ENCODE data around the gene KCNMB4. TPM values are rescaled to one million over a fixed set of nuclear protein-coding genes. Genes with fewer than 3 reads are reported as not detected.

KCNMB4 gene
- polyA plus RNA-seq, 3 donors = 20.1 to 24.7 (median 22.9) TPM

DNA sequence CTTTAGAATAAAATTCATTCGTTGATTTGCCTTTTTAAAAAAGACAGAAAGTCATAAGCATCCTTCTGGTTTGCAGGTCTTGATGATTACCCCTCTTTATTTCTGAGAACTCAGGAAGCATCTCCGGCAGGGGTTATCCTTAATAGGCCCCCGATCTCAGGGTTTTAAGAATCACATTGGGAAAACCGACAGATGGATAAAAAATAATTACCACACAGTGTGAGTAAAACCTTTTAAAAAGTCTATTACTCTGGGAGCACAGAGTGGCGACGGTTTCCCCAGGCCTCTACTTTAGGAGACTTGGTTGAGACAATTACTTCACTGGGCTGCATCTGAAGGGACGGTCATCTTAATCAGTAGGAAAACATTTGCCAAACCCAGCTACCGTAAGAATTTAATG lies 56.5 kb downstream of the KCNMB4 start:
- DNase-seq = no peak

DNA sequence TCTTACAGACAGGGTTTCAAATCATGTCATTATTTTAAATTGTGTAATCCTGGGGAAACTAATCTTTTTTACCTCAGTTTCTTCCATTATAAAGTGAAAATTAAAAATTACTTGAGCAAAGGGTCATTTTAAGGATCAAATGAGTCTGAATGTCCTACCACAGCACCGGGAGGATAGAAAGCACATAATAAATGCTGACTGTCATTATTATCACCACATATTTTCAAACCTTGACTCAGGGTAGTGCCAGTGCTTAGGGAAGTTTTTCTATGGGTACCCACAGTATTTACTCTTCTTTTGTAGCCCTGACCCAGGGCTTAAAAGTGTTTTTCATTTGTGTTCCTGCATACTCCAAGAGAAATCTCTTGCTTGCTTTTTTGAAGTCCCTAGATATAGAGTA lies 60.5 kb downstream of the KCNMB4 start:
- no peak for DNase-seq

DNA sequence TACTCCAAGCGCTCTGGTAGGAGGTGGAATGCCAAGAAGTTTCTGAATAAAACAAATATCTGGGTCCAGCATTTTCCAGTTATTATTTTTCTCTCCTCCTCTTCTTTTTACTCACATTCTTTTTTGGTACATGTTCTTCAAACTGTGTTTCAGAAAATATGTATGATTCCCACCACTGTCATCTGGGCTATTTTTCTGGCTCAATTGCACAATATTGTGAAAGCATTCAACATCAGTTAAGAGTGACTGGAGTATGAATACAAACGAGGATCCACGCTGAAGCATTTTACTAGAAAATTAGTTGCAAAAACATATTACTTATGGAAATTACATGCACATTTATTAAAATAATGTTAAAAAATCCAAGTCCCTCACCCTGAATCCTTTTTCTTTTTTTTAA lies 61.5 kb downstream of the KCNMB4 start:
- no peak for DNase-seq

DNA sequence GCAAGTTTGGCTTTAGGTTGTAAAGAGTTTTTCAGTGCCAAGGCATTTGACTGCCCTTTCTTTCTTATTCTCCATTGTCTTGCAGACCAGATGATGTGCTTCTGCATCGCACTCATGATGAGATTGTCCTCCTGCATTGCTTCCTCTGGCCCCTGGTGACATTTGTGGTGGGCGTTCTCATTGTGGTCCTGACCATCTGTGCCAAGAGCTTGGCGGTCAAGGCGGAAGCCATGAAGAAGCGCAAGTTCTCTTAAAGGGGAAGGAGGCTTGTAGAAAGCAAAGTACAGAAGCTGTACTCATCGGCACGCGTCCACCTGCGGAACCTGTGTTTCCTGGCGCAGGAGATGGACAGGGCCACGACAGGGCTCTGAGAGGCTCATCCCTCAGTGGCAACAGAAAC lies 64.3 kb downstream of the KCNMB4 start:
- no peak for DNase-seq

DNA sequence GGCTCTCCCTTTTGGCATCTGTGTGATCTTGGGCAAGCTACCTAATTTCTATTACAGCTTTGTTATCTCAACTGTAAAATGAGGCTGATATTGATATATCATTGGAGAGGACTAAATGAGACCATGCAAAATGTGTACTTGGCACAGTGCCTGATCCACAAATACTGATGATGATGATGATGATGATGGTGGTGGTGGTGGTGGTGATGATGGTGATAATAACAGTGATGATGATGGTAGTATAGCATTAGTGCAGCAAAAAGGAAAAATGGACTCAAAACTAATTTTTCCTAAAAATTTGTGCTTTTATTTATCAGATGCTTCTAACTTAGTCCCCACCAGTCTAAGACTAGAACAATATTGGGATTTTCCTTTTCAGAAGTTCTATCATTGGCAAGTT lies 70.7 kb downstream of the KCNMB4 start:
- no peak for DNase-seq

DNA sequence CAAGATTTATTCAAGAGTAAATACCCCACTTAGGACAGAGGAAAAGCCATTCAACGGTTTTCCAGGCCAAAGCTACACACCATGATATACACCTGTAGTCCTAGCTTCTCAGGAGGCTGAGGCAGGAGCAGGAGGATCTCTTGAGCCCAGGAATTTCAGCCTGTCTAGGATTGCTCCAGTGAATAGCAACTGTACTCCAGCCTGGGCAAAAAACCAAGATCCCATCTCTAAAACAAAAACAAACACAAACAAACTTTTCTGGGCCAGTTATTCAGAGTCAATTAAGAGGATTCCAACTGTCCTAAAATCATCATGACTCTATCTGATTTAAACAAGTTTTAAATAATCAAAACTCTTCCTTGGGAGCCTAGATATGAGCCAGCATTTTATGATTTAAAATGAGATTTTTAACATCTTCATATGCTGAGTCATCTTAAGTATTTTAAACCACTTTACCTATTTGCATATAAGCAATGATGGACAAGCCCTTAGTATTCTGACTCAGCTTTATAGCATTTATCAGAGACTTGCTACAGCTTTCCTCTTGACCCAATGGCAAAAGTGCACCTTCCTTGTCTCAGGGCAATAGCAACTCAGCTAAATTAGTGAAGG lies 77.1 kb downstream of the KCNMB4 start:
- DNase-seq = no peak

DNA sequence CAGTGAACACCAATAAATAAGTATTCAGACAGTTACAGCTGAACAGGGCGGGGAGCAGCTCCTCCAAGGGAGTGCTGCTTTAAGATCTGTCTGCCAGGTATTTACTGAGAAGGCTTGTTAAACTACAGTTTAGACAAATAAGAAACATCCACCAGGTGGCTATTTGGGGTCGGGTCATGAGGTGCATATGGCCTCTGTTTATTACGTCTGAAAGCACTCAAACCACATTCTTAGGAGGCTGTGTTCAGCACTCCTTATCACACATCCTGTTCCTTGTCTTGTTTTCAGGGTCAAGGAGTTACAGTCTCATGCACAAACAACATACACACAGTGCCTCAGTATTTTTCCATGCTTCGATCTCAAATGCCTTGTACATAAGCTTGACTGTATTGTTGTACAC lies 78.8 kb downstream of the KCNMB4 start:
- no peak for DNase-seq

DNA sequence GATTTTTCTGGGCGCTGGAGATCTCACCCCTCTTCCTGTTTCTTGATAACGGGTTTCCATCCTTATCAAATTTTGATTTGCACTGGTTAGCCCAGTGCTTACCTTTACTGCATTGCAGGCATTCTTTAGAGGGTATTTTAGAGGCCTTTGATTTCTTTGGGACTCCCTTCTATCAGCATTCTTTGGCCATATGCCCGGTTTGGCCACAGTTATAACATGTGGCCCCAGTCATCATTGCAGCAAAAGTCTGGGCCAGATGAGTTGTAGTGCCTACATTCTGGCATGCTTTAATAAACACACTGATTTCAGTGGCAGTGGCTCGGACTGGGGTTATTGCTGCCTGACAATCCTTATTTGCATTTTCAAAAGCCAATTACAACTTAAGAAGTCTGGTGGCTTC lies 82.3 kb downstream of the KCNMB4 start:
- no peak for DNase-seq

DNA sequence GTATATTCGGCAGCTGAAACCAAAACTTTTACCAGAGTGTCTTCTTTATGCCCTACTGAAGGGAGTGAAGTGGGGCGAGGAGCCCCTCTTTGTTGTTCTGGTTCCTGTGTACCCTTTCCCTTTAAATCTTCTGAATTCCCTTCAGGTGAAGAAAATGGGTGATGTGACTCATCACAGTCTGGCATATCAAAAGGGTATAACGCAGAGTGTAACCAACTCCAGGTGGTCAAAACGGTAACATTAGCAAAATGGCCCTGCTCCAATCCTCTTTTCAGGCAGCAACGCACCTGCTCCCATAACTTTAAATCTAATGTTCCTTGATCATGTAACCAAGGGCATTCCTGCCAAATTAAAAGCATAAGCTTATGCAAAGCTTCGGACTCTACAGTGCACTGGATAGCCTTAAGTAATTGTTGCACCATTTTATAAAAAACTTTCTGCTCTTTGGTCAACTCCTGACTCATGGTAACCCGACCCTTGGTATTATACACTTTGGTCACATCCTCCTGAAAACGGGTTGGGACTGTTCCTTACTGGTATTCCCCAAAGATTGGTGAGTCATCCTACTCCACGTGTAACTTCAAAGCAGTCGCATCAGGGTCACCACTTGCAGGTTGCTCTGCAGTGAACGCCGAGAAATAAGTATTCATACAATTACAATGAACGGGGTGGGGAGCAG lies 83.1 kb downstream of the KCNMB4 start:
- no peak for DNase-seq

DNA sequence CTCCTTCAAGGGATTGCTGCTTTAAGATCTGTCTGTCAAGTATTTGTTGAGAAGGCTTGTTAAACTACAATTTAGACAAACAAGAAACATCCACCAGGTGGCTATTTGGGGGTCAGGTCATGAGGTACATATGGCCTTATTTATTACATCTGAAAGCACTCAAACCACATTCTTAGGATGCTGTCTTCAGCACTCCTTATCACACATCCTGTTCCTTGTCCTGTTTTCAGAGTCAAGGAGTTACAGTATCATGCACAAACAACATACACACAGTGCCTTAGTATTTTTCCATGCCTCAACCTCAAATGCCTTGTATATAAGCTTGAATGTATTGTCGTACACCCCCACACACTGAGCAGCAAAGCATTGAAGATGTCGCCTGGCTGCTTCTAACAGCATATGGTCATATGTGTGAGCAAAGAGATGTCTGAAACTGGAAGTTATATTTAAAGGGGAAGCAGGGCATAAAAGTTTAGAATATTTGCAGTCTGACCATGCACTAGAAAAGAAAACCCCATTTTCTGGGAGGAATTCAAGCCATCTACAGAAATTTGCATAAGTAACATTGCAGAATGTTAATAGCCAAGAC lies 83.8 kb downstream of the KCNMB4 start:
- DNase-seq = no peak

DNA sequence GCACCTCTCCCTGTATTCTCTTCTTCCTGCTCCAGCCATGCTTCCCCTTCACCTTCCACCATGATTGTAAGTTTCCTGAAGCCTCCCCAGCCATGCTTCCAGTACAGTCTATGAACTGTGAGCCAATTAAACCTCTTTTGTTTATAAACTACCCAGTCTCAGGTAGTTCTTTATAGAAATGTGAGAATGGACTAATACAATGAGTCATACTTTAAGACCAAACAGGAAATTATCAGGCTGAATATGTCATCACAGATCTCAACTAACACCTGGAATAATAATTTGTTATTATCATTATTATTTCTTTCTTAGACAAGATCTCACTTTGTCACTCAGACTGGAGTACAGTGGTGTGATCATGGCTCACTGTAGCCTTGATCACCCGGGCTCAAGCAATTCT lies 85.4 kb downstream of the KCNMB4 start:
- no peak for DNase-seq

DNA sequence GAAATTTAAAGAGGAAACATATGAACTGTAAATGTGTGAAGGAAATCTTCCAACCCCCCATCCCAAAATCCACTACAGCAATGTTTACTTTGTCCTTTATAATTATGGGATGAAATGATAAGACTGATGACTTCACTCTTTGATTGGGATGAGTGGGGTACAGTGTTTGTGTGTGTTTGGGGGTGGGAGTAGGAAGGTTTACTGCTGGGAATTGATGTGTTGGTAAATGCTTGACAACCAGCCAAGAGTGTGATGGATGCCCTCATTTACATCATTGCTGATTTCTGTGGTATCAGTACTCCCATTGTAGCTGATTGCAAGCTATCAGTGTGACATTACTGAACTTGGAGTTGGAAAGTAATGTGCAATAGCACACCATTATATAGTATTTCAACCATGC lies 90.9 kb downstream of the KCNMB4 start:
- no peak for DNase-seq

DNA sequence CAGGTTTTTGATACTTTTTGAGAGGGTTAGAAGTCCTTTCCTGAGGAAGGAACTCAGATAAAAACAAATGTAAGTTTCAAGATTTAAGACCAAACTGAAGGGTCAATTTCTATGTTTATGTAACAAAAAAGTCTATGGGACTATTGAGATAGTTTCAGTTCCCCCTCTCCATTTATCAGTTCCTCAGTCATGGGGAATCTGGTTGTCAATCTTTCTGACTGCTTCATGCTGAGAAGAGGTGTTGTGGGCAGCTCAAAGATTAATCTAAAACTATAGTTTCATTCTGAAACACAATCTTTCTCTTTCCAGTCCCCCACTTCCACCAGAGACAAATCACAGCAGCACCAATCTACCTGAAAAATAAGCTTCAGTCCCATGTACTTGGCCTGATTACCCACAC lies 93.7 kb downstream of the KCNMB4 start:
- DNase-seq = no peak

DNA sequence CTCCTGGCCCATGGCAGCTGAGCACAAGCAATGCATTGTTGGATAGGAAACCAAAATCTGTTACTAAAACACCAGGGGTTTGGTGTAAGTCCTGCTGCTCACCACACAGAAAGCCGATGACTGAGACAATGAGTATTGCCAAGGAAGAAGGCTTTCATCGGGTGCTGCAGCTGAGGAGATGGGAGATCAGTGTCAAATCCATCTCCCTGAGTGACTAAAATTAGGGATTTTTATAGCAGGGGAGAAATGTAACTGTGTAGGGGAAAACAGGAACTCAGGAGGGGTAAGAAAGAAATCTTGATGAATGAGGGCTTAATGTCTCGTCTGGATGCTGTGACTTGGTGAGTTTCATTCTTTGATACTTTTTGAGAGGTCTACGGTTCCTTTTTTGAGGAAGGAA lies 97.9 kb downstream of the KCNMB4 start:
- DNase-seq = no peak

DNA sequence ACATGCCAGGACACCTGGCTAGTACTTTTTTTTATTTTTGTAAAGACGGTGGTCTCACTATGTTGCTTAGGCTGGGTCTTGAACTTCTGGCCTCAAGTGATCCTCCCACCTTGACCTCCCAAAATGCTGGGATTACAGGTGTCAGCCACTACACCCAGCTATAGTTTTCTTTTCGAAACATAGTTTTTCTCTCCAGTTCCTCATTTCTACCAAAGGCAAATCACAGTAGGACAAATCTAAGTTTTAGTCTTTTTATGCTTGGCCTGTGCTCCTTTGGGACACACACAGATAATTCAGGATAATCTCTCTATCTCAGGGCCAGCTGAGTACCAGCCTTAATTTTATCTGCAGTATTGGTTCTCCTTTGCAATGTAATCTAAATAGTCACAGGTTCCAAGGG lies 100.7 kb downstream of the KCNMB4 start:
- no peak for DNase-seq

DNA sequence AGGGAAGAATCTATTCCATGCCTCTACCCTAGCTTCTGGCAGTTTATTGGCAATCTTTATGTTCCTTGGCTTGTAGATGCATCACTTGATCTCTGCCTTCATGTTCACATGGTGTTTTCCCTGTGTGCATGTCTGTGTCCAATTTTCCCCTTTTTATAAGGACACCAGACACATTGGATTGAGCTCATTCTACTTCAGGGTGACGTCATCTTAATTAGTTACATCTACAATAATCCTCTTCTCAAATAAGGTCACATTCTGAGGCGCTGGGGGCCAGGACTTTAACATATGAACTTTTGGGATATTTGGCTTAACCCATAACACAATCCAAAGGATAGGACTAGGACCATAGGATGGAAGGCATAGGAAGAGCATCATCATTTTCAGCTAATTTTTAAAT lies 101.4 kb downstream of the KCNMB4 start:
- DNase-seq = no peak

DNA sequence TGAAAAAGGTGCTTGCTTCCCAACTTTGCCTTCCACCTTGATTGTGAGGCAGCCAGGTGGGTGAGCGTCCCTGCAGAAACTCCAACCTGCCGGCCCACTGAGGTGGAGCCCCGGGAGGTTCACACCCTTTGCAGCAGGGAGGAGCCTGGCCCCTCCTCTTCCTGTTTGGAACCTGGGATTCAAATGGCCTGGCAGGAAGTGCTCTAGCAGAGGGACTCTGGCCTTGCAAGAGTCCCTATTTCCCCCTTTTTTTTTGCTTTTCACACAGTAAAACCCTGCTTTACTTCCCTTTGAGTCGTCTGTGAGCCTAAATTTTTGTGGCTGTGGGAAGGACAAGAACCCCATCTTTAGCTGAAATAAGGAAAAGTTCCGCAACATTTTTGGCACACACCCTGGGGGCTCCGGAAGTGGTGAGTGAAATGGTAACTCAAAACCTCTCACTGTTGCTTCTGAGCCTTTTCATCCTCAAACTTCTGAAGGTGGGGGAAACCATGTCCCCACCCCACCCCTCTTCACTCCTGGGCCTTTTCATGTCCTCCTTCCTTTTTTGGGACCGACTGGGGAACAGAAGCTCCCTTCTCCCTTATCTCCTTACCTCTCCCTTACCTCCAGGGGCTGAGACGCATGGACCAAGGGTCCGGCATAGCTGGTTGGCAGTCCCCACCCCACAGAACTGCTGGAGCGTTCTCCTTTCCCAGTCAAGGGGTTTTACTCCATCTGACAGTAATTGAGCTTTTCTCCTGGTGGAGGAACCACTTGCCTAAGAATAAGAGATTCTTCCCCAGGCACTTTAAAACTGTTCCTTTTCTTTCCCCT lies 102.0 kb downstream of the KCNMB4 start:
- no peak for DNase-seq

DNA sequence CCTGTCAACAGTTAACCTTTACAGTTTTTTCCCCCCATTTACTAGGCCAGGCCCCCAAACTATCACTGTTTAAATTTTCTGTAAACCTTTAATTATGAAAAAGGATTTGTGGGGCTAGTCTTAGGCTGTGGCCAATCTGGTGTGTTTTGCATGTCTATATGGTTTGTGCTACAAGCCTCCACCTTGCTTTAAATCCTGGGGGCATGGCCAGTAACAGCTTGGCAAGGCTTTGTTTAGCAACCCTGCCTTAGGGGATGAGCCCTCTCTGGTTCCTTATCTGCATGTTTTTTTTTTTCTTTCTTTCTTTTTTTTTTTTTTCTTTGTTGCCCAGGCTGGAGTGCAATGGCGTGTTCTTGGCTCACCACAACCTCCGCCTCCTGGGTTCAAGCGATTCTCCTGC lies 102.7 kb downstream of the KCNMB4 start:
- DNase-seq = no peak

DNA sequence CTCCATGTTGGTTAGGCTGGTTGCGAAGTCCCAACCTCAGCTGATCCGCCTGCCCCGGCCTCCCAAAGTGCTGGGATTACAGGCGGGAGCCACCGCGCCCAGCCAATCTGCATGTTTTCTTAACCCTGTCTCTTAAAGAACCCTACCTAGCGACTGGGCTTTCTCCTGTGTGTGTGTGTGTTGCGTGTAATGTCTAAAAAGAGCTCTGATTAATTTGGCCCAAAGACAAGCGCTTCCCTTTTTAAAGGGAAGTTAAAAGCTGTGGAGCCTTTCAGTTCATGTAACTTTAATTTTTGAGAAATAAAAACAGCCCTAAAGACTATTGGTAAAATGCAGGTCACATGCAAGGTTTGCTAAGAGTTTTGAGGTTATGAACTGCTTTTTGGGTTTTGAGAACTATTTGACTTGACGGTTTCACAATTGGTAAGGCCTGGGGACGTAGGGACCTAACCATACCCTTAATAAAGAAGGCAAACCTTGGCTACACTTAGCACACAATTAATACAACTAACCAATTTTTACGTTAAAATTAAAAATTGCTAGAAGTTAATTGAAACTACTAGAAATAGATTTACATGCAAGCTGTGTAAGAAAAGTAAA lies 103.2 kb downstream of the KCNMB4 start:
- DNase-seq = no peak

DNA sequence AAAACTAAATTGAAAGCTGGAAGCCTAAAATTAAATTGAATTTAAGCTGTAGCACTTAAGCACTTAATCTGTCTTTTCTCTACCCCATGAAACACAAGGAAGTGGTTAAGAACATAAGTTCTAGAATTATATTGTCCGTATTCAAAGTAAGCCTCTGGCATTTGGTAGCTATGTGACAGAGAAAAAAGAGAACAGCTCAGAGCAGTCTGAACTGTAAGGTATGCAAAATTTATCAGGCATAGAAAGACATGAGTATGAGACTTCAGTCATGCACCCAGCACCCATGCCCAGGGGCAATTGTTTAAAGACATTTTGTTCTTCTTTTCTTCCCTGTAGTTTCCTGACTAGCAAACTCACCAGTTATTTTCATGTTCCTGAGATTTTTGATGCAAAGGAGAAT lies 116.7 kb downstream of the KCNMB4 start:
- no peak for DNase-seq

Measured in renal pelvis (tissue), 4 donors.